NCI-H146 treated with DMSO at 0.1 percent for 48 hours (cell line): ENCODE results near the gene PPP2R3B.
"Not testable (repeated sequence)": the region's sequence is repeated elsewhere in the genome, so short reads cannot be mapped to it uniquely, and the experiment has no call there.

Source experiments
- DNase-seq: peaks from one replicate; lab custom pipeline; 2025; ENCODE audit not compliant: unreplicated experiment; lab: John Stamatoyannopoulos, UW

PPP2R3B gene

GRCh38 chrX:386768-387575 is at the start of gene PPP2R3B:
Gene PPP2R3B, minus strand, starts transcription at chrX:386907. Its CDS starts 216 bp downstream, at chrX:386691.
- no peak for DNase-seq

GRCh38 chrX:435536-436122 is 48.9 kb upstream of the PPP2R3B start:
- no peak for DNase-seq

GRCh38 chrX:434946-435345 is 48.2 kb upstream of the PPP2R3B start:
- no peak for DNase-seq

- no peak for DNase-seq
Observed at GRCh38 chrX:433771-434170, 47.1 kb upstream of the PPP2R3B start.

- DNase-seq, result not testable (repeated sequence)
Observed at GRCh38 chrX:432666-433065, 46.0 kb upstream of the PPP2R3B start.

- no peak for DNase-seq
Observed at GRCh38 chrX:431492-432111, 44.9 kb upstream of the PPP2R3B start.

GRCh38 chrX:431056-431455 is 44.3 kb upstream of the PPP2R3B start:
- no peak for DNase-seq

- no peak for DNase-seq
Observed at GRCh38 chrX:429266-429825, 42.6 kb upstream of the PPP2R3B start.

- no peak for DNase-seq
Observed at GRCh38 chrX:427812-428725, 41.4 kb upstream of the PPP2R3B start.

- DNase-seq, result no peak
Observed at GRCh38 chrX:426881-427280, 40.2 kb upstream of the PPP2R3B start.

GRCh38 chrX:425056-425455 is 38.3 kb upstream of the PPP2R3B start:
- DNase-seq, result no peak

- no peak for DNase-seq
Observed at GRCh38 chrX:421646-422391, 35.1 kb upstream of the PPP2R3B start.

- no peak for DNase-seq
Observed at GRCh38 chrX:420496-421223, 34.0 kb upstream of the PPP2R3B start.

- DNase-seq, result peak; percentile 95
Observed at GRCh38 chrX:418927-419729, 32.4 kb upstream of the PPP2R3B start.

GRCh38 chrX:415498-415897 is 28.8 kb upstream of the PPP2R3B start:
- not testable (repeated sequence) for DNase-seq

GRCh38 chrX:413322-414201 is 26.9 kb upstream of the PPP2R3B start:
- peak; percentile 84 for DNase-seq

- no peak for DNase-seq
Observed at GRCh38 chrX:410296-410695, 23.6 kb upstream of the PPP2R3B start.

GRCh38 chrX:405149-405548 is 18.4 kb upstream of the PPP2R3B start:
- DNase-seq, result no peak
